ENCODE measurements around the gene RCOR2. TPM values are rescaled to one million over a fixed set of nuclear protein-coding genes. Genes with fewer than 3 reads are reported as not detected.
"Not testable (repeated sequence)": the region's sequence is repeated elsewhere in the genome, so short reads cannot be mapped to it uniquely, and the experiment has no call there.

Gene RCOR2
- total RNA-seq, 1 donor from 2014 or later = 2.0 TPM

DNA sequence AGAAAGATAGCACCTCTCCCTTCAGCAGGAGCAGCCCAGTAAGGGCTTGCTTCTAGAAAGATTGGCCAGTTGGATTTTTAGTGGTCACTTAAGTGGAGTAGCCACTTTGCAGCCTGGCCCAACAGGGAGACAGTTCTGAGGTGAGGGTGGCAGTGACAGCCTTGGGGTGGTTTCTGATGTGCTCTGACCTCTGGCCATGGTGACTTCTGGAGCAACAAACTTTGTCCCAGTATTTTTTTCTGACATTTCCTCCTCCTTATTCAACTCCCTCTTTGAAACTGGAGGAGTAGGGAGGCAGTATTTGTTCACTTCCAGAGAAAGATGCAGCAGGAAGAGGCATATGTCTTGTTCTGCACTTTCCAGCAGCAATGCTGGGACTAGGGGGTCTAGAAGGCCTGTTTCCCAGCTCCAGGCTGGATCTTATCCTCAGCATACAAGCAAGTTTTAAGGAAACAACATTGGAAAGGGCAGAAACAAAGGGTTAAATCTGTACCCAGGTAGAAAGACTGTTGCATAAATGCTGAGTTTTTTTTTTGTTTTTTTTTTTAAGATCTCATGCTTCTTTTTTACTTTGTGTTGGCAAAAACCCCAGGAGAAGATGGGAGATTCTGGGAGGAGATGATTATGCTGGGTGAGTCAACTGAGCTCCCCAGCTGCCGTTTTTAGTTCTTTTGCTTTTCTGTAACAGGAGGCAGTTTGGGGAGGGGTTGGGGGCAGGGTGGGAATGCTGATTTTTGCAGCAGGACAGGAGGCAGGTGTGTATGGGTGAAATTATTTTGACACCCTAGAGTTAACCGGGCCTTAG lies 37.2 kb downstream of the RCOR2 start:
- no peak for DNase-seq (ENCODE audit: low spot score)

- DNase-seq (ENCODE audit: low spot score) = no peak
Measured at GRCh38 chr11:63877658-63878241, 39.2 kb downstream of the RCOR2 start.

GRCh38 chr11:63876616-63877015 lies 40.3 kb downstream of the RCOR2 start:
- no peak for DNase-seq (ENCODE audit: low spot score)

DNA sequence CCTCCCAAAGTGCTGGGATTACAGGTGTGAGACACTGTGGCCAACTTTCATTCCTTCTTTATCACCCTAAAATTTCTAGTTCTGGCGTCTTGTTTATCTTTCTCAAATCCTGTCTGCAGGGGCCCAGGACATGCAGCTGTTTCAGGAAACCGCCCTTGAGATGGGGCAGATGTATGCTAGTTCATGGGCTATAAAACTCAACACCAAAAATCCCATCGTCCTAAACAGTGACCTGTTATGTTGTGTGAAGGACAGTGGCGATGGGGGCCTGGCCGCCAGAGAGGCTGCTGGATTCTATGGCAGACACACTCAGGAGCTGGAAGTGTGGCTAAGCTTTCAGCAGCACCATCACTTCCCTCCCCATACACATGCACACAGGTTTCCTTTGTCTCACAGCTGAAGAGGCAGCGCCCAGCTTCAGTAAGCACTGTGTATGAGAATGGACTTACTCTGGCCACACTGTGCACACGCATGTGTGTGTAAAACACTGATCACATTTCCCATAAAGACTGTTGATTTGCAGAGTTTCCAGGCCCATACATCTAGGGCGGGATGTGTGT lies 41.4 kb downstream of the RCOR2 start:
- no peak for DNase-seq (ENCODE audit: low spot score)

DNA sequence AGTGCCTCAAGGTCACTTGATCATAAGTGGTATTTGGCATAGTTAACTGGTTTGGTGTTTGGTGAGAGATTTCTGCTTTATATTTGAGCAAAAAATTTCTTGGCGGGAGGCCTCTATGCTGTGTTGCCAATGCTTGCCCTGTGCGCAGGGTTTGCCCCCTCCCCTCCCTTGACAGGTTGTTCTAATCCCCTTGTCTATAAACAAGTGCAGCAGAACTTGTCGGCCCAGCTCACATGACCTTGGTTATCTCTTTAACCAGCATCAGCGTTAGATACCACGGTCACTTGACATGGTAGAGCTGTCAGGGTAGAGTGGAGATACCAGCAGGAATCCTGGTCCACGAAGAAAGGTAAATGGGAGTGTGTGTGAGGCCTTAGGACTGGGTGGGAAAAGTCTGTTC lies 42.5 kb downstream of the RCOR2 start:
- DNase-seq (ENCODE audit: low spot score) = no peak

DNA sequence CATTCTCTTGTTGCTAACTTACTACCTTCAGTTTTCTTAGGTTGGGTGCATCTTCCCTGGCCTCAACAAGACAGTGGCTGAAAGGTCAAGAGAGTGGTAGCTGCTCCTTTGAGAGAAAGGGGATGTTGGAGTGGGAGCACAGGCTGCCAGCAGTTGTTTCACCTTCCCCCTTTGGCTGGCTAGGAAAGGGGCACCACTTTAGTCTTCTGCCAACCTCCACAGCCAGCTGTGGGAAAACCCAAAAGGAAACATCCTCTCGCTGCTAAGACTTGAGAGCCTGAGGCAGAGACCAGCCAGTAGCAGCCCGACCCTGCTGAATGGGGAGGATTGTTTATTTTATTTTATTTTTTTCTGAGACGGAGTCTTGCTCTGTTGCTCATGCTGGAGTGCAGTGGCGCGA lies 43.7 kb downstream of the RCOR2 start:
- no peak for DNase-seq (ENCODE audit: low spot score)

DNA sequence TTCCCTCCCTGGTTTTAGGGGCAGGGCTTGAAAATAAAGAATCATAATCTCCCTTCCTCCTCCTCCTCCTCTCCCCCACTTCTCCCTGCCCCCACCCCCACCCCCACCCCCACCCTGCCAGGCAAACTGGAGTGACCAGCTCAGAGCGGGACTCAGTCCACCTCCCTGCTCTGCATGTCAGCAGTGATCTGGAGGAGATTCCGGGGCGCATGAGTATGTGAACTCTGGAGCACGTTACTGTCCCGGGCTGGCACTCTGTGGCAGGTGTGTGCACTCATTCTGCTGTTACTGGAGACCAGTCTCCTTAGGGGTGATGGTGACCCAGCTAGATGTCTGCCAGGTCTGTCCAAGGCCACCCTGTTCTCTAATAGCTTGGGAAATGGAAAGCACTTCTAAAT lies 44.2 kb downstream of the RCOR2 start:
- no peak for DNase-seq (ENCODE audit: low spot score)

- peak; percentile 90 for DNase-seq (ENCODE audit: low spot score)
Measured at GRCh38 chr11:63871962-63872799, 44.8 kb downstream of the RCOR2 start.

DNA sequence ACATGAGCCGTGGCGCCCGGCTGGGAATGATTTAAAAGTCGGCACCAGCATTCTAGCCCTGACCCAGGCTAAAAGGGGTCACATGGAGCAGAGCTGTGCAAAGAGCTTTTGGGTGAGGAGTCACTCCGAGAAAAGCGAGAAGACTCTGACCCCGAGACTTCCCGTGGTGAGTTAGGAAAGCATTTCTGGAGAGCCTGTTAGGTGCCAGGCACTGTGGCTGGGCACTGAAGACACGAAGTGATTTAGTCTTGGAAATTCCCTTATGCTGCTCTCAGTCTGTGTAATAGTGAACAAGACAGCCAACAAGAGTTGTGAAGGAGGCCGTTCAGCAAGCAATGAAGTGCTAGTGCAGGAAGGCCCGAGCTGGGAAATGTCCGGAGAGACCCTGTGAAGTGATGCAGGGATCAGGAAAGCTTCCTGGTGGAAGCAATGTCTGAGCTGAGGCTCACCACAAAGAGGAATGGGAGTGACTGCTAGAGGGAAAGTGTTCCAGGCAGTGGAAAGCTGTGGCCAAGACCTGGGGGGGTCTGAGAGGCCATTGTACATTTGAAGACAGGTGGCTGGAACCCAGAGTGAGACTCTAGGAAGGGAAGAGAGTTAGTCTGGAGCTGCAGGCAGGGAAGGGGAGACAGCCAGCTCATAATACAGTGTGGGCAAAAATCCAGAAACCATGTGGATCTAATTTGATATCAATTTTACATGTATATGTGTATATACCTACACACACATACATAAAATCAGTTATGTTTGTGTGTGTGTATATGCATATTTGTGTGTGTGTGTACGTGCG lies 46.4 kb downstream of the RCOR2 start:
- DNase-seq (ENCODE audit: low spot score) = no peak

DNA sequence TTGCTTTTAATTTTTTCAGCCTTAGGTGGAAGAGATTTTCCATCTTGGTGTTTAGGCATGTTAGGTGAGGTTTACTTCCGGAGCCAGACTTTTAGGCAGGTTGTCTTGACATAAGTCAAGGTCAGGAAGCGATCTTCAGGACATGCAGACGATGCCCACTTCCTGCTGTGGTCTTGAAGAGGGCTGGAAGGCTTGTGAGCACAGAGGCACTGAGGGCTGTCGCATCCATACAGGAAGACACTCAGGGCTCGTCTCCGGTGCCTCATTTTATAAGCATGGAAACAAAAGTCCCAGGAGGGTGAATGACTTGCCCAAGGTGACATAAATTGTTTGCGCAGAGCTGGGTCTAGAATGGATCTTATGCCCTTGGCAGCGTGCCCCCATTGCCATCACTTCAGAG lies 47.3 kb downstream of the RCOR2 start:
- DNase-seq (ENCODE audit: low spot score) = no peak

DNA sequence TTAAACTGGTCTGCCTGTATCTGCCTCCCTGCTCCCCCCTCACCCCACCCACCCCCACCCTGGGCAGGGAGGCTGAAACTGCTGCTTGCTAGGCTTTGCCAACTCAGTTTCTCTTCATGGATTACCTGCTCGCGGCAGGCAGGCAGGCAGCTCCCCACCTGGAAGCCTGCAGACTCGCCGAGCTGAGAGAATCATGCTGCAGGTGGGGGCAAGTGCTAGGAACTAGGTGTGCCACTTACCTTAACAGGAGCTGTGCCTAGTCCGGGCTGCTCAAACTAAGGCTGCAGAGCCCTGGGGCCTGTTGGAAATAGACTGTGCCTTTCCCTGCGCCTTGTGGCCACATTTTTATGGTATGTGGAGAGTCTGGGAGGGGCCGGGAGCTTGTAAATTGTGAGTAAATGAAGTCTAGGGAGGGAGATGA lies 47.8 kb downstream of the RCOR2 start:
- peak; percentile 54 for DNase-seq (ENCODE audit: low spot score)

- DNase-seq (ENCODE audit: low spot score) = no peak
Measured at GRCh38 chr11:63868399-63869064, 48.4 kb downstream of the RCOR2 start.

GRCh38 chr11:63867511-63867910 lies 49.5 kb downstream of the RCOR2 start:
- no peak for DNase-seq (ENCODE audit: low spot score)

DNA sequence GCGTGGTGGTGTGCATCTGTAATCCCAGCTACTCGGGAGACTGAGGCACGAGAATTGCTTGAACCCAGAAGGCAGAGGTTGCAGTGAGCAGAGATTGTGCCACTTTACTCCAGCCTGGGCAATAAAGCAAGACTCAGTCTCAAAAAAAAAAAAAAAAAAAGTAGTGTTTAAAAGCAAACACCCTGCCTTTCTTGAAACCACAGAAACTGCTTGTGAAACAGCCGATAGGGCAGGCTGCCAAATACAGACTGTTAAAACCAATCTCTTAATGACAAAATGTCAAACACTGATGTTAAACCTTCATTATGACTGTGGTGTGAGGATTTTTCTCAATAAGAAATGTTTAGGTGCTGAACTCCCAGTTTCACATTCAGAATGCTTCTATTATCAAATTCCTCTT lies 50.8 kb downstream of the RCOR2 start:
- DNase-seq (ENCODE audit: low spot score) = peak; percentile 73

- not testable (repeated sequence) for DNase-seq (ENCODE audit: low spot score)
Measured at GRCh38 chr11:63863620-63864019, 53.3 kb downstream of the RCOR2 start.

DNA sequence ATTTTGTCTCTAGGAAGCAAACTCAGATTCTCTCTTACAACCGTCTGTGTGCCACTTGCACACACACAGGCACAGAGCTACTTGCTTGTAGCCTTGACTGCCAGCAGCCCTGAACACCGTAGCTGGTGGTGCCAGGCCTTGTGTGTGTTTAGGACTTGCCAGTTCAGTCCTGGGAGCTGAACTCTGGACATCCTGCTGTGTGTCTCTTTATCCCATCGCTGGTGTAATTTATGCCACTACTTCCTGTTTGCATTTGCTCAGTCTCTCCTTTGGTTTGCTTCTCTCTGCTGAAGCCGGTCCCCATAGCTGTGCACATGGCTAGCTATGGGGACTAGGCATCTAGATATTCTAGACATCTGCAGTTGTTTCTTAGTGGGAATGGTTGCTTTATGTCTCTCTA lies 54.0 kb downstream of the RCOR2 start:
- DNase-seq (ENCODE audit: low spot score) = no peak

Other genes starting within 250 kb of the RCOR2 start
- 71.0 TPM for gene ATL3, start 245.8 kb downstream of the RCOR2 start, total RNA-seq
- 67.3 TPM for gene RTN3, start 235.7 kb downstream of the RCOR2 start, total RNA-seq
- gene ZFTA, start 148.4 kb downstream of the RCOR2 start, total RNA-seq = 6.5 TPM
- 13.0 TPM for gene SPINDOC, start 103.7 kb downstream of the RCOR2 start, total RNA-seq
- 61.5 TPM for gene MARK2, start 78.1 kb downstream of the RCOR2 start, total RNA-seq
- 26.4 TPM for gene NAA40, start 21.8 kb upstream of the RCOR2 start, total RNA-seq
- gene COX8A, start 57.5 kb upstream of the RCOR2 start, total RNA-seq = 291 TPM
- 75.5 TPM for gene OTUB1, start 69.3 kb upstream of the RCOR2 start, total RNA-seq
- gene FLRT1, start 118.8 kb upstream of the RCOR2 start, total RNA-seq = 0.13 TPM
- gene MACROD1, start 248.9 kb upstream of the RCOR2 start, total RNA-seq = 27.3 TPM